PFSK-1 (cell line): ENCODE measurements around the gene RIIAD1.

ENCODE experiments used
- POLR2AphosphoS5 ChIP-seq: IDR thresholded peaks from 2 replicates; pipeline ENCODE4 v1.6.1; 2012; ENCODE audit warnings: low read depth, mild to moderate bottlenecking, control low read depth, low read length, moderate library complexity
- TAF1 ChIP-seq: IDR thresholded peaks from 2 replicates; pipeline ENCODE4 v1.6.1; 2012; ENCODE audit warnings: low read length, control low read depth, borderline replicate concordance; ENCODE audit not compliant: insufficient read depth

DNA sequence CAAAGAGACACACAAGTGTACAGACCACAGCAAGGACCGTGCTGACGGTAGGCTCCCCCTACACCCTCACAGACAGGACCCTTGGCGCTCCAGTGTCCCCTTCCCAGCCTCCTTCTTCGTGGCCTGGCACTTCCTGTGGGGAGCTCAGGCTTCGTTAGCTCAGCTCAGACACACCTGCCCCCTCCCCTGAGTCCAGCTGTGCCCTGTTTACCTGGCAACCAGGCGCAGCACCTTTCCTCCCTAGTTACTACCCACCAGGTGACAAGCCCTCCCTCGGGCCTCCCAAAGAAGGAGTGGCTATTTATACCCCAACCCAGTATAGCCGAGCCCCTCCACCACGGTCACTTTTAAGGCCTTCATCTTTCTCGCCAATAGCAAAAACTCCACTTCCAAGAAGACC, 9.4 kb upstream of the RIIAD1 start:
- TF ChIP-seq TAF1 = no peak
- TF ChIP-seq POLR2AphosphoS5 = no peak
